Neuronal stem cell (in vitro differentiated cells): ENCODE results near the gene OR9A2.

Experiments used
- DNase-seq: peaks from one replicate; pipeline ENCODE4 v3.0.0-alpha.2; 2013; ENCODE audit warnings: low spot score
- H2AFZ ChIP-seq: one replicate; pipeline ENCODE4 v1.6.1; 2013; ENCODE audit warnings: mild to moderate bottlenecking, low read length, inconsistent platforms
- H2AK5ac ChIP-seq: 2 replicates; pipeline ENCODE4 v1.6.1; 2013; ENCODE audit warnings: low read depth, mild to moderate bottlenecking, inconsistent platforms, low read length, moderate library complexity, mixed read lengths
- H2BK120ac ChIP-seq: 2 replicates; pipeline ENCODE4 v1.6.1; 2013; ENCODE audit warnings: low read depth, mild to moderate bottlenecking, inconsistent platforms, low read length, moderate library complexity, mixed read lengths
- H2BK12ac ChIP-seq: one replicate; pipeline ENCODE4 v1.6.1; 2013; ENCODE audit warnings: low read length, inconsistent platforms
- H2BK15ac ChIP-seq: 2 replicates; pipeline ENCODE4 v1.6.1; 2013; ENCODE audit warnings: mild to moderate bottlenecking, low read length, inconsistent platforms, mixed read lengths
- H2BK5ac ChIP-seq: one replicate; pipeline ENCODE4 v1.6.1; 2013; ENCODE audit warnings: inconsistent platforms, mild to moderate bottlenecking, low read length, moderate library complexity
- H3K14ac ChIP-seq: one replicate; pipeline ENCODE4 v1.6.1; 2013; ENCODE audit warnings: low read length, inconsistent platforms
- H3K18ac ChIP-seq: 2 replicates; pipeline ENCODE4 v1.6.1; 2013; ENCODE audit warnings: low read length, inconsistent platforms
- H3K23ac ChIP-seq: 2 replicates; pipeline ENCODE4 v1.6.1; 2013; ENCODE audit warnings: low read depth, mild to moderate bottlenecking, mixed read lengths, low read length, inconsistent platforms; ENCODE audit not compliant: poor library complexity
- H3K27ac ChIP-seq: replicated peaks from 3 replicates; pipeline ENCODE4 v1.5.1; 2013; ENCODE audit warnings: low read length, inconsistent platforms
- H3K27me3 ChIP-seq, 3 experiments: 2 replicates each; pipeline ENCODE4 v1.6.1; 2013; ENCODE audit warnings: low read length in 3 of 3, mild to moderate bottlenecking in 2 of 3, inconsistent platforms in 1 of 3, low read depth in 1 of 3, mixed read lengths in 1 of 3, moderate library complexity in 1 of 3; ENCODE audit not compliant: control insufficient read depth in 3 of 3, insufficient read depth in 3 of 3
- H3K36me3 ChIP-seq, 2 donors: replicated peaks in 1 of 2; 2 replicates each; pipeline ENCODE4 v1.6.1; 2013; ENCODE audit warnings: low read length in 2 of 2; ENCODE audit not compliant: control insufficient read depth in 2 of 2, insufficient read depth in 2 of 2
- H3K4ac ChIP-seq: 2 replicates; pipeline ENCODE4 v1.6.1; 2013; ENCODE audit warnings: inconsistent platforms, mild to moderate bottlenecking, low read length, moderate library complexity
- H3K4me1 ChIP-seq, 2 donors: 1 replicate in 1 of 2; 2 replicates in 1 of 2; pipeline ENCODE4 v1.6.1; 2013; ENCODE audit warnings: low read length in 2 of 2, low read depth in 1 of 2; ENCODE audit not compliant: control insufficient read depth in 2 of 2, insufficient read depth in 1 of 2
- H3K4me2 ChIP-seq: one replicate; pipeline ENCODE4 v1.6.1; 2013; ENCODE audit warnings: mild to moderate bottlenecking, low read length, inconsistent platforms; ENCODE audit not compliant: insufficient read depth, poor library complexity, severe bottlenecking
- H3K4me3 ChIP-seq, 2 donors: 2 replicates each; pipeline ENCODE4 v1.5.1; 2013; ENCODE audit warnings: low read length in 2 of 2, mild to moderate bottlenecking in 2 of 2, inconsistent platforms in 1 of 2, moderate library complexity in 1 of 2
- H3K79me1 ChIP-seq: one replicate; pipeline ENCODE4 v1.6.1; 2013; ENCODE audit warnings: low read depth, mild to moderate bottlenecking, inconsistent platforms, low read length, moderate library complexity
- H3K9ac ChIP-seq: one replicate; pipeline ENCODE4 v1.6.1; 2013; ENCODE audit warnings: mild to moderate bottlenecking, low read depth, low read length, inconsistent platforms; ENCODE audit not compliant: poor library complexity
- H3K9me3 ChIP-seq, 2 donors: replicated peaks in 1 of 2; 2 replicates each; pipeline versions ENCODE3 to v1.6.1; 2013; ENCODE audit warnings: low read length in 2 of 2, mild to moderate bottlenecking in 2 of 2, inconsistent platforms in 1 of 2, low read depth in 1 of 2, mixed read lengths in 1 of 2, moderate library complexity in 1 of 2; ENCODE audit not compliant: control insufficient read depth in 2 of 2, insufficient read depth in 1 of 2
- H4K8ac ChIP-seq: one replicate; pipeline ENCODE4 v1.6.1; 2013; ENCODE audit warnings: low read depth, mild to moderate bottlenecking, inconsistent platforms, low read length, moderate library complexity
- H4K91ac ChIP-seq: one replicate; pipeline ENCODE4 v1.6.1; 2013; ENCODE audit warnings: low read length, low read depth, mild to moderate bottlenecking, inconsistent platforms; ENCODE audit not compliant: poor library complexity
- WGBS, 2 donors: extraction: QIAGEN DNeasy Blood & Tissue Kit; methylation state at CpG; one replicate each; pipeline ENCODE4 v1.1.7; 2013; ENCODE audit warnings: missing lambda C conversion rate in 2 of 2, mixed read lengths in 1 of 2; ENCODE audit not compliant: insufficient read length in 2 of 2, insufficient replicate concordance in 1 of 2; ENCODE audit errors: extremely low coverage in 2 of 2; 5-methylcytosine and 5-hydroxymethylcytosine counted together

The OR9A2 gene

DNA sequence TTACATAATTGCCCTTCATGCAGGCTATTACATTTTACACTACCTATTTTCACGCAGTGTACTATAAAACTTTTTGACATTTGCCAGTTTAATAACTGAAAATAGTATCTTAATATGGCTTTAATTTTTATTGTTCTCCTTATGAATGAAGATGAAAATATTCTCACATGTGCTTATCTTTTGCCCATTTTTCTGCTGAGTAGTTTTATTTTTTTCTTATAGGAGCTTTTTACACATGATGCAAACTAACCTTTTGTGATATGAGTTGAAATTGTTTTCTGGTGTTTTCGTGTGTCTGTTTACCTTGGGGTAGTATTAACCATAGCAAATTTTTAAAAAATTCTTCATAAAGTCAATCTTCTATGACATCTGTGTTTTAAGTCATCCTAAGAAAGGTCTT, 26.3 kb downstream of the OR9A2 start:
- Histone ChIP-seq H3K4ac (no peak overlapping the region), H3K4me3 (no peak overlapping the region), H3K4me1 (no peaks in the 10 kb centered on the region), H3K36me3 (no peaks in the 10 kb centered on the region), H3K23ac (no peak overlapping the region), H3K14ac (no peak overlapping the region), H3K27ac (no peak overlapping the region), H3K27me3 (no peaks in the 10 kb centered on the region), H3K9me3 (peaks cover 0 to 2% of the 10 kb centered on the region in 2 donors), H2BK15ac (no peak overlapping the region), H3K79me1 (no peaks in the 10 kb centered on the region), H2AFZ (no peak overlapping the region), H3K18ac (no peak overlapping the region), H2BK120ac (no peak overlapping the region), H4K8ac (no peak overlapping the region), H3K9ac (no peak overlapping the region), H2AK5ac (no peak overlapping the region), H4K91ac (no peak overlapping the region), H2BK5ac (no peak overlapping the region), H2BK12ac (no peak overlapping the region), H3K4me2 (no peak overlapping the region)
- no CpG with 5 or more reads among the region's 2 CpGs for WGBS, 2 donors
- DNase-seq: no peak

DNA sequence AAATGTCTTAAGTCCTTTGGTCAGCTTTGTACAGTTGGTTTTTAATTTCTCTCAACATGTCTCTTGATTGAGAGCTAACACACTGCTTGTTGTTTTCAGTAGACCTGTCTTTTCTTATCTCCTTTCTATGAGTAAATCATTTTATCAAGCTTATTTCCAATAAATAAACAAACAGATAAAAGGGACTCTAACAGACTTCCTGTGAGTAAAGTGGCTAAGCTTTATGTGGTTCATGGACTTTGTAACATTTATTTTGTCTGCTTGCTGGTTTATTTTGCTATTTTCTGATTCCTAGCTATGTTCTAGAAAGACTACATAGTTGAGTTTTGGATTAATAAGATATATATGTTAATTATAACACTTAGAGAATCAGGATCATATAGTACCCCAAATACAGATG, 27.1 kb downstream of the OR9A2 start:
- no peak overlapping the region for H3K27ac ChIP-seq
- no peaks in the 10 kb centered on the region for H3K79me1 ChIP-seq
- H2BK120ac ChIP-seq: no peak overlapping the region
- no peak overlapping the region for H3K18ac ChIP-seq
- H3K4me3 ChIP-seq: no peak overlapping the region
- no peak overlapping the region for H2AK5ac ChIP-seq
- no peak overlapping the region for H4K91ac ChIP-seq
- no peak overlapping the region for H3K9ac ChIP-seq
- no peaks in the 10 kb centered on the region for H3K27me3 ChIP-seq
- H3K9me3 ChIP-seq: peaks cover 0 to 2% of the 10 kb centered on the region in 2 donors
- no peak overlapping the region for H3K14ac ChIP-seq
- no peak overlapping the region for H4K8ac ChIP-seq
- no peak overlapping the region for H2BK12ac ChIP-seq
- H3K4me2 ChIP-seq: no peak overlapping the region
- no peak overlapping the region for H2AFZ ChIP-seq
- no peak overlapping the region for H2BK15ac ChIP-seq
- H2BK5ac ChIP-seq: no peak overlapping the region
- no peaks in the 10 kb centered on the region for H3K4me1 ChIP-seq
- DNase-seq: no peak
- H3K23ac ChIP-seq: no peak overlapping the region
- H3K4ac ChIP-seq: no peak overlapping the region
- H3K36me3 ChIP-seq: no peaks in the 10 kb centered on the region

DNA sequence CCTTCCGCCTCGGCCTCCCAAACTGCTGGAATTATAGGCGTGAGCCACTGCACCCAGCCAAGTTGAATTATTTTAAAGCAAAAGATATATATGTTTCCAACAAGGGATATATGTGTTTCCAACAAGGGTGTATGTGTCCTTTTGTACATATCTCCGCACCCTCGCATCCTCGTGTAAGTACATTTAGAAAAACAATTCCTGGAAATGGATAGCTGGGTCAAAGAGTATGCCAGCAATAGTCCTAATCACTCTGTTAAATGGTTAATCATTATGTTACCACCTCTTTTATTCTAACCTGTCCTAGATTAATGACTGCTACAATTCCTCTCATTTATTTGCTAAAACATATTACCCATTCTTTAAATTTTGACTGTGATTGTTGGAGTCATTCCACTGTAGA, 28.0 kb downstream of the OR9A2 start:
- DNase-seq: no peak
- H3K4me1 ChIP-seq: no peaks in the 10 kb centered on the region
- H3K4me3 ChIP-seq: no peak overlapping the region
- H3K27ac ChIP-seq: no peak overlapping the region
- H4K8ac ChIP-seq: no peak overlapping the region
- H2AK5ac ChIP-seq: no peak overlapping the region
- no peak overlapping the region for H4K91ac ChIP-seq
- H3K18ac ChIP-seq: no peak overlapping the region
- H3K14ac ChIP-seq: no peak overlapping the region
- no peak overlapping the region for H2BK15ac ChIP-seq
- H2AFZ ChIP-seq: no peak overlapping the region
- no peak overlapping the region for H2BK120ac ChIP-seq
- peaks cover 0 to 2% of the 10 kb centered on the region in 2 donors for H3K9me3 ChIP-seq
- no peak overlapping the region for H3K9ac ChIP-seq
- no peaks in the 10 kb centered on the region for H3K79me1 ChIP-seq
- H3K4ac ChIP-seq: no peak overlapping the region
- no CpG with 5 or more reads among the region's 6 CpGs for WGBS, 2 donors
- H3K23ac ChIP-seq: no peak overlapping the region
- H3K36me3 ChIP-seq: no peaks in the 10 kb centered on the region
- no peak overlapping the region for H2BK5ac ChIP-seq
- H2BK12ac ChIP-seq: no peak overlapping the region
- H3K4me2 ChIP-seq: no peak overlapping the region
- no peaks in the 10 kb centered on the region for H3K27me3 ChIP-seq

DNA sequence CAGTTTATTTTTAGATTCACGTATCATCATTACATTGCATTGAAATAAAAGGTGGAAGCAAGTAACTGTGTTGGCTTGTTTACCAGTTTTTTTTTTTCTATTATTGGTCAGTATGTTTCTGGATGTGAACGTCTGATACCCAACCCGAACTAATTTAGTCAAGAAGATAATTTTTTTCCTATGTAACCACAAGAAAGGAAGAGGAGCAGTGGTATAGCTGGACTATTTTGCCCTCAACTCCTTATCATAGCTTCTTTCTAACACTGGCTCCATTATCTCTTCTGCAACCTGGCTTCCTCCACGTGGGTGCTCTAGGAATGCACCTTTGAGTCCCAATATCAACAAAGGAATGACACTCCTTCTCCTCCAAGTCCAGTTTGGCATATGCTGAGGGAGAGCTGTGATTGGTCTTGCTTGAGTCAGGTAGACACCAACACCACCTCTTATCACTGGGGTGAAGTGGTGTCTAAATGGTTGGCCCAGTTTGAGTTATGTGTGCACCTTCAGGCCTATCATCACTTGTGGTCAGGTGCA, 29.4 kb downstream of the OR9A2 start:
- Histone ChIP-seq H4K91ac (no peak overlapping the region), H2BK5ac (no peak overlapping the region), H3K36me3 (no peaks in the 10 kb centered on the region), H2AK5ac (no peak overlapping the region), H3K4me1 (no peaks in the 10 kb centered on the region), H3K9ac (no peak overlapping the region), H3K4me3 (no peak overlapping the region), H2AFZ (no peak overlapping the region), H3K4me2 (no peak overlapping the region), H3K23ac (no peak overlapping the region), H2BK12ac (no peak overlapping the region), H3K27me3 (no peaks in the 10 kb centered on the region), H3K14ac (no peak overlapping the region), H3K27ac (no peak overlapping the region), H2BK120ac (no peak overlapping the region), H3K79me1 (no peaks in the 10 kb centered on the region), H3K9me3 (peaks cover 0 to 2% of the 10 kb centered on the region in 2 donors), H3K18ac (no peak overlapping the region), H4K8ac (no peak overlapping the region), H3K4ac (no peak overlapping the region), H2BK15ac (no peak overlapping the region)
- no peak for DNase-seq
- no CpG with 5 or more reads among the region's 4 CpGs for WGBS, 2 donors
